Measurements from ENCODE around the gene CSRNP3.

GRCh38 chr2:165637396-165637795, 167.9 kb downstream of the CSRNP3 start:
- TF ChIP-seq POLR2A (IDR thresholded peaks at IDR 0.05; ENCODE audit: low read length) (no peak), GATA1 (IDR thresholded peaks at IDR 0.05; ENCODE audit: low read depth, low read length) (no peak)

All from erythroblast (primary cell).